Measurements from ENCODE around the gene IL17RE.
A peak's percentile ranks its signal among the peaks of the same experiment; 100 is the strongest.
"Not testable (repeated sequence)": the region's sequence is repeated elsewhere in the genome, so short reads cannot be mapped to it uniquely, and the experiment has no call there.

Gene IL17RE

GRCh38 chr3:9902372-9903237 lies at the start of gene IL17RE:
Gene IL17RE, plus strand, starts transcription at chr3:9902848. Its CDS starts 85 bp downstream, at chr3:9902933.
- TF ChIP-seq CTCF (IDR thresholded peaks at IDR 0.05; ENCODE audit: extremely low read depth, missing control alignments) = no peak
- no peak for DNase-seq (ENCODE audit: low spot score)

- DNase-seq (ENCODE audit: low spot score) = not testable (repeated sequence)
Observed at GRCh38 chr3:9854291-9854940, 48.2 kb upstream of the IL17RE start.

- no peak for DNase-seq (ENCODE audit: low spot score)
- TF ChIP-seq CTCF (IDR thresholded peaks at IDR 0.05; ENCODE audit: extremely low read depth, missing control alignments) = no peak
Observed at GRCh38 chr3:9855594-9855993, 47.1 kb upstream of the IL17RE start.

GRCh38 chr3:9859530-9860025 lies 43.1 kb upstream of the IL17RE start:
- no peak for DNase-seq (ENCODE audit: low spot score)
- no peak for TF ChIP-seq CTCF (IDR thresholded peaks at IDR 0.05; ENCODE audit: extremely low read depth, missing control alignments)

- DNase-seq (ENCODE audit: low spot score) = no peak
- no peak for TF ChIP-seq CTCF (IDR thresholded peaks at IDR 0.05; ENCODE audit: extremely low read depth, missing control alignments)
Observed at GRCh38 chr3:9861201-9861600, 41.4 kb upstream of the IL17RE start.

- DNase-seq (ENCODE audit: low spot score) = no peak
- TF ChIP-seq CTCF (IDR thresholded peaks at IDR 0.05; ENCODE audit: extremely low read depth, missing control alignments) = no peak
Observed at GRCh38 chr3:9861626-9862130, 41.0 kb upstream of the IL17RE start.

- TF ChIP-seq CTCF (IDR thresholded peaks at IDR 0.05; ENCODE audit: extremely low read depth, missing control alignments) = no peak
- peak; percentile 68 for DNase-seq (ENCODE audit: low spot score)
Observed at GRCh38 chr3:9862391-9863057, 40.1 kb upstream of the IL17RE start.

Data from GM20000 (cell line).